Erythroblast (primary cell): ENCODE data around the gene RNF149.

ENCODE experiments used
- GATA1 ChIP-seq: IDR thresholded peaks from 2 replicates; pipeline ENCODE4 v1.6.1; 2011; ENCODE audit warnings: low read depth, mild to moderate bottlenecking, control low read depth, low read length, moderate library complexity
- POLR2A ChIP-seq: IDR thresholded peaks from 2 replicates; pipeline ENCODE4 v1.6.1; 2011; ENCODE audit warnings: mild to moderate bottlenecking, low read length

DNA sequence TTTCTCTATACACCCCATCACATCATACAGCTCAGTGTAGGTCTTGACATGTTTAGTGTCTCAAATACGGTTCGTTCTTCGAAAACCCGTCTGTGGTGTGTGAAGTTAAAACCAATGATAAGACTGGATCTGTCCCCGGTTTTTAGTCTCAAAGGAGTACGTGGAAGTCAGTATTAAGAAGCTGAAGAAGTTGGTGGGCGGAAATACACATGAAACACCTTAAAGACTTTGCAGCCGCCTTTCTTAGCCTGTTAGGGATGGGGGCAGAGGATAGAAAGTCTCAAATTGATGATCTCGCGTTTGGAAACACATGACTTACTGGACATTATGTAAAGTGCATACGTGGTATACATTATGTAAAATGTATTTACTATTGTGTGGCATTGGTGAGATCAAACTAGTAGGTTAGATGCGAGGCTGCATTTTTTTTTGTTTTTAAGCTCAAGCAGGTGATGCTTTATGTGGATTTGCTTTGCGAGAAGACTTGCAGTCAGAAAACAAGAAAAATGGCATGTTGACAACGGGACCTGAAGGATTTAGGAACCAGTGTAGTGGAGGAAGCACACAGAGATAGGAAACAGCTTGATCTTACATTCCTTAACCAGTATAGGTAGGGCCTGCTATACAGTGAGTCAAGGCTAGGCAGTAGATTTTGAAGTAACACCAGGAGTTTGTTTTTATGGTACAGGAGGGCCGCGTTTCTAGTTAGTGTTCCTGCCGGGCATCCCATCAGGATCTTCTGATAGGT lies 54.6 kb downstream of the RNF149 start:
- TF ChIP-seq POLR2A (no peak), GATA1 (no peak)
